Measurements from ENCODE around the gene CD8B.

Gene CD8B

DNA sequence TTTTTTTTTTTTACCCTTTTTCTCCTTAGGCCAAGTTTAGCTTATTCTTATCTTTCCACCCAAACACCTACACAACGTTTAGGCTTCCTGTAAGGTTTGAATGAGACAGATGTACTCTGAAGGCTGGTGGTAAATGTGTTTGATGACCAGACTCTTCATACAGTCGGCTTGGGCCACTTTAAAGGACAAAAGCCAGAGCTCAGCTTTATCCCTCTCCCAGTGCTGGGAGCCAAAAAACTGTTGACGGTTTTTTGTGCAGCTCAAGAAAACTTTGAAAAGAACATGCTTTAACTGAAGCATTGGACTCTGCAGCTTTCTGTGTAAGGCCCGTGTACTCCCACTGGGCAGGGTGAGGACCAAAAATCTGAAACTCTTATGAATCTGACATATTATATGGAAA, 86.3 kb downstream of the CD8B start:
- peaks cover 52% of the 10 kb centered on the region in 2 donors for H3K36me3 ChIP-seq (ENCODE audit: control insufficient read depth in 2 of 2, insufficient read depth in 2 of 2, low read length in 2 of 2)
- no peaks in the 10 kb centered on the region for H3K27me3 ChIP-seq (ENCODE audit: control insufficient read depth in 2 of 2, insufficient read depth in 2 of 2, low read length in 2 of 2)
- H3K9ac ChIP-seq (ENCODE audit: low read depth in 1 of 2, low read length in 2 of 2): no peak overlapping the region
- no peak overlapping the region for H3K4me3 ChIP-seq (ENCODE audit: low read length in 2 of 2)
- H3K9me3 ChIP-seq (ENCODE audit: control insufficient read depth in 2 of 2, low read length in 2 of 2): no peaks in the 10 kb centered on the region
- no peak overlapping the region for H3K27ac ChIP-seq (ENCODE audit: low read depth in 2 of 2, low read length in 2 of 2)
- H3K4me1 ChIP-seq (ENCODE audit: control insufficient read depth in 2 of 2, insufficient read depth in 2 of 2, low read length in 2 of 2): no peaks in the 10 kb centered on the region

DNA sequence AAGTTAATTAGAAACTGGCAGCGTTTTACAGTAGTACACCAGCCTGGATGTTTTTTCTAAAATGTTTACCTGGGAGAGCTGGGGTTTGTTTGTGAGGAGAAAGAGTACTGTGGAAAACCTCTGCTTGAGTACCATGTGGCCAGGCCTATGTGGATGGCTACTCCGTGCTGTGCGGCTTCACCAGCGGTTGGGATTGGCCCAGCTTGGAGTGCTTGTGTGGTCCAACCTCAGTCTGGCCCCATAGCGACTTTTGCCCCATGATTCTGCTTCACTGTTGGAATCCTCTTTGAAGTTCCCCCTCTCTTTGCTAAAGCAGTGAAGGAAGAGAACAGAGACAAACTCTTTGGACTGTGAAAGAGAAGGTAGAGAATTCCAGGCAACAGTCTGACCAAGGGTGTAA, 86.8 kb downstream of the CD8B start:
- H3K27ac ChIP-seq (ENCODE audit: low read depth in 2 of 2, low read length in 2 of 2): no peak overlapping the region
- H3K4me3 ChIP-seq (ENCODE audit: low read length in 2 of 2): no peak overlapping the region
- no peaks in the 10 kb centered on the region for H3K27me3 ChIP-seq (ENCODE audit: control insufficient read depth in 2 of 2, insufficient read depth in 2 of 2, low read length in 2 of 2)
- no peak overlapping the region for H3K9ac ChIP-seq (ENCODE audit: low read depth in 1 of 2, low read length in 2 of 2)
- H3K36me3 ChIP-seq (ENCODE audit: control insufficient read depth in 2 of 2, insufficient read depth in 2 of 2, low read length in 2 of 2): peaks cover 53 to 56% of the 10 kb centered on the region in 2 donors
- no peaks in the 10 kb centered on the region for H3K4me1 ChIP-seq (ENCODE audit: control insufficient read depth in 2 of 2, insufficient read depth in 2 of 2, low read length in 2 of 2)
- H3K9me3 ChIP-seq (ENCODE audit: control insufficient read depth in 2 of 2, low read length in 2 of 2): no peaks in the 10 kb centered on the region

DNA sequence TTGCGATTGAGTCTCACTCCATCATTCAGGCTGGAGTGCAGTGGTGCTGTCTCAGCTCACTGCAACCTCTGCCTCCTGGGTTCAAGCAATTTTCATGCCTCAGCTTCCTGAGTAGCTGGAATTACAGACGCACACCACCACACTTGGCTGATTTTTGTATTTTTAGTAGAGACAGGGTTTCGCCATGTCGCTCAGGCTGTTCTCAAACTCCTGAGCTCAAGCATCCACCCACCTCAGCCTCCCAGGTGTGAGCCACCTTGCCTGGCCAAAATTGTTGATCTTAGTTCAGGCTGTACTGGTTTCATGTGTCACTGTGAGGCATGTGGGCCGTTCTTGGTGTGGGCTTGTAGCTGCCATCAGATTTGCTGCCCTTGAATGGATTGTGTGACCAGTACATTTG, 89.1 kb downstream of the CD8B start:
- no peaks in the 10 kb centered on the region for H3K4me1 ChIP-seq (ENCODE audit: control insufficient read depth in 2 of 2, insufficient read depth in 2 of 2, low read length in 2 of 2)
- no peak overlapping the region for H3K27ac ChIP-seq (ENCODE audit: low read depth in 2 of 2, low read length in 2 of 2)
- H3K9me3 ChIP-seq (ENCODE audit: control insufficient read depth in 2 of 2, low read length in 2 of 2): no peaks in the 10 kb centered on the region
- H3K9ac ChIP-seq (ENCODE audit: low read depth in 1 of 2, low read length in 2 of 2): no peak overlapping the region
- H3K27me3 ChIP-seq (ENCODE audit: control insufficient read depth in 2 of 2, insufficient read depth in 2 of 2, low read length in 2 of 2): no peaks in the 10 kb centered on the region
- no peak overlapping the region for H3K4me3 ChIP-seq (ENCODE audit: low read length in 2 of 2)
- H3K36me3 ChIP-seq (ENCODE audit: control insufficient read depth in 2 of 2, insufficient read depth in 2 of 2, low read length in 2 of 2): peaks cover 68 to 69% of the 10 kb centered on the region in 2 donors

DNA sequence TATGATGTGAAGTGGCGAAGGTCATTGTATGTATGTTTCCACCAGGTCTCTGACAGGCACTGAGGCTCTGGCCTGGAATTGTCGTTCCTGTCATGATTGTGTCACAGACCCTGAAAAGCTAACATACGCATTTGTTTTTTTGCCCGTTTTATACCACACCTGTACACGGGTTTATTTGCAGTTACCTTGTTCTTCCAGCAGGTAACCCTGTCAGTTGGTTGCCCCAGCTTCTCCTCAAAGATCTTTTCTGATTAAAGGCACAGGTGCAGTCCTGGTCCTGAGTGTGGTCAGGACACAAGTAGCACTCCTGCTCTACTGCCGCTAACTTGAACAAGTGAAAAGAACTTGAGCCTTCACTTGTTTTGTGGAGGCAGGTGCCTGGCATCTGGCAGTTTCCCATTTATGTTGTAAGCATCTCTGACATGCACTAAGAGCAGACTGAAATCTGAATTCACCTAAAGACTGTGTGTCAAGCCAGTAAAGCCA, 90.8 kb downstream of the CD8B start:
- H3K9ac ChIP-seq (ENCODE audit: low read depth in 1 of 2, low read length in 2 of 2): no peak overlapping the region
- H3K9me3 ChIP-seq (ENCODE audit: control insufficient read depth in 2 of 2, low read length in 2 of 2): no peaks in the 10 kb centered on the region
- H3K27me3 ChIP-seq (ENCODE audit: control insufficient read depth in 2 of 2, insufficient read depth in 2 of 2, low read length in 2 of 2): no peaks in the 10 kb centered on the region
- H3K4me1 ChIP-seq (ENCODE audit: control insufficient read depth in 2 of 2, insufficient read depth in 2 of 2, low read length in 2 of 2): no peaks in the 10 kb centered on the region
- peaks cover 67 to 72% of the 10 kb centered on the region in 2 donors for H3K36me3 ChIP-seq (ENCODE audit: control insufficient read depth in 2 of 2, insufficient read depth in 2 of 2, low read length in 2 of 2)
- H3K4me3 ChIP-seq (ENCODE audit: low read length in 2 of 2): no peak overlapping the region
- H3K27ac ChIP-seq (ENCODE audit: low read depth in 2 of 2, low read length in 2 of 2): no peak overlapping the region

DNA sequence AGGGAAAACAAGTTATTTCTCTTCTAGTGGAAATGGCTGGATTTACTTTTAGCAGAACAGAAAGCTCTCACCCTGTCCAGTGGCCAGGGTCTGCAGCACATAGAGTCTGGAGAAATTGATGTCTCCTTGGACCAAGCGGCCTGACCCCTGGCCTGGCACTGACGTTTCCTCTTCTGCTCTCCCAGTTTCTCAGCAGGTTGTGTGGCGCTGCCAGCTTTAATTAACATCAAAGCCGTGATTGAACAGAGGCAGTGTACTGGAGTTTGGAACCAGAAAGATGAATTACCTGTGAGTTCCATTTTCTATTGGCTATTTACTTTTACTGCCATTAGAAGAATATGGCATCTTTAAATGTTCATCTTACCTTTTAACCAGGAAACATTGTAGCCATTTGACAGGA, 91.8 kb downstream of the CD8B start:
- H3K4me1 ChIP-seq (ENCODE audit: control insufficient read depth in 2 of 2, insufficient read depth in 2 of 2, low read length in 2 of 2): no peaks in the 10 kb centered on the region
- H3K9ac ChIP-seq (ENCODE audit: low read depth in 1 of 2, low read length in 2 of 2): no peak overlapping the region
- no peaks in the 10 kb centered on the region for H3K9me3 ChIP-seq (ENCODE audit: control insufficient read depth in 2 of 2, low read length in 2 of 2)
- no peaks in the 10 kb centered on the region for H3K27me3 ChIP-seq (ENCODE audit: control insufficient read depth in 2 of 2, insufficient read depth in 2 of 2, low read length in 2 of 2)
- no peak overlapping the region for H3K4me3 ChIP-seq (ENCODE audit: low read length in 2 of 2)
- no peak overlapping the region for H3K27ac ChIP-seq (ENCODE audit: low read depth in 2 of 2, low read length in 2 of 2)
- peaks cover 64% of the 10 kb centered on the region in 2 donors for H3K36me3 ChIP-seq (ENCODE audit: control insufficient read depth in 2 of 2, insufficient read depth in 2 of 2, low read length in 2 of 2)

DNA sequence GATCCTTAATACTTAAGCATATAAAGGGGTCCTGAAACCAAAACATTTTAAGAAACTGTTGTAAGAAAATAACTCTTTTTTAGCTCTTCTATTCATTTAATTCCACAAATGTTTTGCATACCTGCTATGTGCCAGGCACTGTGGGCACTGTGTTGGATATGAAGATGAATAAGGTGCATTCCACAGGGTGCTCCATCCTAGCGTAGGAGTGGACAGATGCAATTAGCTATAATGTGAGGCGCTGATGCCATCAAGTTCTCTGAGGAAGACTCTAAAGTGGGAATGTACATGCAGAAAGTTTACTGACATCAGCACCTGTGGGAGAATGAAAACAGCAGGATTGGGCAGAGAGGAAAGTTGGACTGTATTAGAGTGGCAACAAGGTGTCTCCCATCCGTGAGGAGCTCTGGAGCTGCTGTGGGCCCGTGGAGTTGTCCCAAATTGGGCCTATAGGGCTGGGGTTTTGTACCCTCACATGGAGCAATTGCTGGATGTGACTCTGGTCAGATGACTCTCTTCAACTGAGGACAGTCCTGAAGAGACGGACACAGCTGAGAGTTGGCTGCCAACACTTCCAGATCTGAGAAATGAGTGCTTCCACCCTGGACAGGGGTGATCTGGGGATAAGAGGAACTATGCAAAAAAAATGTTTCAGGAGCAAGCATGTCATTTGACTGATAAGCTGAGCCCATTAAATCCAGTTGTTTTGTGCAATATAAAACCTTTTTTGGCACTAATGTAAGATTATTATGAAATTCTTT, 93.3 kb downstream of the CD8B start:
- Histone ChIP-seq H3K9ac (ENCODE audit: low read depth in 1 of 2, low read length in 2 of 2) (no peak overlapping the region), H3K4me3 (ENCODE audit: low read length in 2 of 2) (no peak overlapping the region), H3K27me3 (ENCODE audit: control insufficient read depth in 2 of 2, insufficient read depth in 2 of 2, low read length in 2 of 2) (no peaks in the 10 kb centered on the region), H3K4me1 (ENCODE audit: control insufficient read depth in 2 of 2, insufficient read depth in 2 of 2, low read length in 2 of 2) (no peaks in the 10 kb centered on the region), H3K27ac (ENCODE audit: low read depth in 2 of 2, low read length in 2 of 2) (no peak overlapping the region), H3K36me3 (ENCODE audit: control insufficient read depth in 2 of 2, insufficient read depth in 2 of 2, low read length in 2 of 2) (peaks cover 50% of the 10 kb centered on the region in 2 donors), H3K9me3 (ENCODE audit: control insufficient read depth in 2 of 2, low read length in 2 of 2) (no peaks in the 10 kb centered on the region)
